Activated gamma-delta T cell (primary cell): ENCODE data around the gene KLHL29.

ENCODE experiments used
- DNase-seq: peaks from one replicate; lab custom pipeline; 2025; lab: John Stamatoyannopoulos, UW

Gene KLHL29

DNA sequence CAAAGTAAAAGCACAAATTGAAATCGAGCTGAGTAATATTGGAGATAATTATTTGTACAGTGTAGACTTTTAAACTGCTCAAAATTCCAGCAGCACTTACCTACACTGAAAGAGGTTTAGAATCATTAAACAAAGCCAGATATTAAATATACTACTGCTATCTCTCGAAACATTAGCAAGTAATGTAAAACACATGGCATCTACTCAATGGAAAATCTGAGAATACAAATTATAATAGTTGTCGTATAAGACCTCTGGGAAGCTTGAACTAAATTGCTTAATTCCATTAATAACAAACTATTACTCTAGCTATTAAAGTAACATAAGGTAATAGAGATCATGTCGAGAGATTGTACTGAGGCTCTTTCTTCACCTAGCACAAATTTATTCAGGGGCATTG lies 108.9 kb downstream of the KLHL29 start:
- DNase-seq = no peak

GRCh38 chr2:23494286-23494685 lies 109.3 kb downstream of the KLHL29 start:
- DNase-seq = no peak

DNA sequence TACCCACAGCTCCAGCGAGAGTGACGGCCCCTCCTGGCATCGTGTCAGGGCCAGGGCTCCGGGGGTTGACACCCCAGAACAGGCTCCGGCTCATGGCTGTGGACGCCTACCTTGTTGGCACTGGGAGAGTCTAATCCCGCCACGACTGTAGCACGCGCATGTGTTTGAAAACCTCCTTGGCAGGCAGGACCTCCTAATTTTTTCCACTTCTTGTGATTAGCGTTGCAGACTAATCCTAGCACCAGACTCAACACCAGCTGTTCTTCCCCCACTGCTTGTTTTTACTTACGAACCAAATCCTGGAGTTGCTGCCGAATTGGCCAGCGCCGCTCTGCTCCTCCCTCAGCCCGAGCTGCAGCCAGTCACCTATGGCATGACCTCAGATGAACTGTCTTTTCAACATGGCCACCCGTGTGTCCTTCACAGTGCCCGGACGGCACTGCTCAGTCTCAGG lies 110.7 kb downstream of the KLHL29 start:
- DNase-seq = no peak

DNA sequence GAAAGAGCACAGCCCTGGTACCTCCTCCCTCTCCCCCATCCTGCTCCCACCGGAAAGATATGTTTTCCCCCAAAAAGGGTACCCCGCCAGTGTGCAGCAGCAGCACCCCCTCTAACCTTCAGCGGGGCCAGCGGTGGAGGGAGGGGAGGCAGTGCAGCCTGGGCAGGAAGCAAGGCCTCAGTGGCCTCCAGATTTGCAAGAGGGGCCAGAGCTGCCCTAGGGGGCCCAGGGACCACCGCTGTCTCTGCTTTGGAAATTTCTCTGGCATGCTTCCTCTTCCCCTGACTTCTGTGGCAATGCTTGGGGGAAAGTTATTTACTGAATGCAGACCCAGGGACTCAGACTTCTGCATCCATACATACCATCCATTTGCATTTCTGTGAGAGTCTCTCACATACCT lies 111.5 kb downstream of the KLHL29 start:
- no peak for DNase-seq

DNA sequence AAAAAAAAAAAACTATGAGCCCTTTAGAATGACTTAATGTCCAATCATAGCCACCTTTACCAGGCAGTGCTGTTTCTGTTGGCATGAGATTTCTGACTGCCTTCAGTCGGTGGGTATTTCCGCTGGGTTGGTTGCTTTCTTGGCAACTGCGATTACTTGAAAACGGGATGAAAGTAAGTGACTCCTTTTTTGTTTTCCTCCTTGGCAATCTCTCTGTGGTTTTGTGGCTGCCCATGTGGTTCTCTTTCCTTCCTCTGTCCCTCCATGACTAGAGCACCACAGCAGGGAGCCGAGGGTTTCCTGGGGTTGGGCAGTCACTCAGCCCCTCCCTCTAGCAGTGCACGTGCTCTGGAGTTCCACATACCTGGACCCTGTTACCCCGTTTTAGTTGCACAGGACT lies 112.1 kb downstream of the KLHL29 start:
- DNase-seq = no peak

DNA sequence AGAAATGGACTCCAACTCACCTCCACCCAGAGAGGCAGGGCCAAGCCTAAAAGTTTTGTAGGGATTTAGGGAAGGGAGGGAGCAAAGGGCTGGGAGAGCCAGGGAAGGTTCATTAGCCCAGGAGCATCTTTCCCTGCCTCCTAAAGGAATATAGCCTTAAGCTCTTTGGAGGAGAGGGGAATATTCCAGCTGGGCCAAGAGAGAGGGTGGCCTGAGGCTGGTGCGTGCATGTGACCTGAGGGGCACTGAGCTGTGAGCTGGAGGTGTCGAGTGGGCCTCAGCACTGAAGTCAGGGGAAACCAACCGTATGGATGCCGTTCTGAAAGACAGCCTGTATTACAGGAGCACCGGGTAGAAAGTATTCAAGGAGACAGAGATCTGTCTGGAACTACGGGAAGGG lies 112.6 kb downstream of the KLHL29 start:
- no peak for DNase-seq

- DNase-seq = no peak
Observed at GRCh38 chr2:23498943-23499342, 114.0 kb downstream of the KLHL29 start.

DNA sequence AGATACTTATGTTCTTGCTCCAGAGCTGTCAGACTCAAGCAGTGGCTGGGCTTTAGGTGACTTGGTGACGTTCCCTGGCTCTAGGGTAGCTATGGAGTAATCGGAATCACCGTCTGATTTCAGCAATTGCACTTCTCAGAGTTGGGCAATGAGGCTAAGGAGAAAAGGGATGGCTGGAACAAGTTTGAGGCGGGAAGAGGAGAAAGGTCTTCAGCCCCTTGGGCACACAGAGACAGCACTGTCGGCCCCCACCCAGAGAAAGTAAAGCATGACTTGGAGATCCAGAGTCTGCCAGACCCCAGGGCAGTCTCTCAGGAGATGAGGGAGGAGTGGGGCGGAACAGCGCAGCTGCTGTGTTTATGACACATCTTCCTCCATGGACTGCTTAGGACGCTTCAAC lies 114.5 kb downstream of the KLHL29 start:
- no peak for DNase-seq

- DNase-seq = no peak
Observed at GRCh38 chr2:23500836-23501235, 115.9 kb downstream of the KLHL29 start.

DNA sequence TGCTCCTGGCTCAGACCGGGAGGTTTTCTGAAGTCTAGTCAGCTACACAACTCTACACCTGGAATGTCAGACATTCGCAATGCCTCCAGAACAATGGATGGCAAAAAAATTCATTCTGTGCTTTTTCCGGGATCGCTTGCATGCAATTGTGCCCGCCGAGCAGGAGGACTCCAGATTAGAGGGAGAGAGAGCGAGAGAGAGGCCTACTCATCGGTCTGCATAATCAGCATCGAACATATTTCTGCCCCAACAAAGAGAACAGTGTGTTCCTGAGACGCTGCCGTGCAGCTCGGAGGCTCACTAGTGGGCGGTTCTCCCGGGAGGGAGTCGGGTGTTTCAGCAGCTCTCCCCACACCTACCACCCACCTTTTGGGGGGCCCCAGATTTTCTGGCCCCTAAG lies 117.1 kb downstream of the KLHL29 start:
- no peak for DNase-seq

DNA sequence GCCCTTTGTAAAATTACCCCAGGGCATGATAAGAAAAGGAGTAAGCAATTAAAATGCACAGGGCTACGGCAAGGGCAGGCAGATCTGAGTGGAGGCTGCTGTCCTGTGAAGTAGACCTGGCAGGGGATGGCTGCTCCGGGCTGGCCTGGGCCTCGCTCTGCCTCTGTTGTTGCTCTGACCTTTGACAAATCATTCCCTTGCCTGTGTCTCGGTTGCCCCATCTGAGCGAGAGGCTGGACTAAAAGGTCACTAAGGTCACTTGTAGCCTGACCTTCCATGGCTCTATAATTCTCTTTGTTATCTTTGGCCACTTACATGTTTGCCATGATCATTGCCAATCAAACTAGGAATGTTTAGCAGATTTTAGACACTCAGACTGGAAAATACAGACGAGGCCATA lies 118.1 kb downstream of the KLHL29 start:
- no peak for DNase-seq

- DNase-seq = no peak
Observed at GRCh38 chr2:23503682-23504081, 118.7 kb downstream of the KLHL29 start.

DNA sequence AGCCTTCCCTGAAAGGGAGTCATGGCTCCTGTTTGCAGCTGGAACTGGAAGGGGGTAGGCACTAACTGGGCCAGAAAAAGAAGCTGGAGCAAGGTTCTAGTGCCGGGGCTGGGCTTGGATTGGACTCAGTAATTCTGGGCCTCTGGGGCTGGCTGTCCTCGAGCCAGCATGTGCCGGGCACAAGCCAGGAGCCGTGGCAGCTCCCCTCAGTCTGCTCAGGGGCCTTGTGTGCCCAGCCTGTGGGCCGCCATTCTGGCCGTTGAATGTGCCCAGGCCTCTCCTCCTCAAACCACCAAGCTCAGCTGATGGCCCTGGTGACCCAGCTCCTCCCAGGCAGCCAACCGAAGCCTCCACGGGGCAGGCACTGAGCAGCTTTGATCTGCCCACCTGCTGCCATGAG lies 119.6 kb downstream of the KLHL29 start:
- DNase-seq = no peak

GRCh38 chr2:23505218-23505983 lies 120.4 kb downstream of the KLHL29 start:
- no peak for DNase-seq

GRCh38 chr2:23505984-23506380 lies 121.0 kb downstream of the KLHL29 start:
- no peak for DNase-seq

GRCh38 chr2:23506531-23507266 lies 121.7 kb downstream of the KLHL29 start:
- no peak for DNase-seq

DNA sequence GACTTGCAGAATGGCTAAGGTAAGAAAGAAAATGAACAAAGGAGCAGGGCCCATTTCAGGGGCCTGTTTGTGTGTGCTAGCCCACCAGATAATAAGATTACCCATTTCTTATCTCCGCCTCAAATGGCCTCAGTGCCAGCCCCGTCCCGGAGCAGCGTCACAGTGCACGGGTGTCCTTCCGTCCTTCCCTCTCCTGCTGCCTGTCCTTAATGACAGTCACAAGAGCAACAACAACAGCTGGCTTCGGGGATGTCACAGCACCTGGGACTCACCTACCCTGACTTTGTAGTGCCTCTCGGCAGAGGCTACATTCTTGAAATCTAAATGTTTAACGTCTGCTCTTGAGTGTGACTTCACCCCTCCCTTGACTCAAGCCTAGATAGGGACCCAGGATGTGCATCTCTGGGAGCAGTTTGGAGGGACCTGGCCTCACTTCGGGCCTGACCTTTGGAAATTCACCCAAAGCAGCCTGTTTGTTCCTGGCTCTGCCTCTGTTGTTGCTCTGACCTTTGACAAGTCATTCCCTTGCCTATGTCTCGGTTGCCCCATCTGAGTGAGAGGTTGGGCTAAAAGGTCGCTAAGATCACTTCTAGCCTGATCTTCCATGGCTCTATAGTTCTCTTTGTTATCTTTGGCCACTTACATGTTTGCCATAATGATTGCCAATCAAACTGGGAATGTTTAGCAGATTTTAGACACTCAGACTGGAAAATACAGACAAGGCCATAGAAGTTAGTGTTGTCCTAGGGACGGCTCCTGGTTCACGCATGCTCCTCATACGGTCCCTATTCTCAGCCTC lies 122.5 kb downstream of the KLHL29 start:
- no peak for DNase-seq

GRCh38 chr2:23508066-23508390 lies 123.0 kb downstream of the KLHL29 start:
- DNase-seq = no peak

- DNase-seq = no peak
Observed at GRCh38 chr2:23509103-23509502, 124.1 kb downstream of the KLHL29 start.

GRCh38 chr2:23509596-23510292 lies 124.8 kb downstream of the KLHL29 start:
- DNase-seq = no peak

- DNase-seq = no peak
Observed at GRCh38 chr2:23510471-23510870, 125.5 kb downstream of the KLHL29 start.

- no peak for DNase-seq
Observed at GRCh38 chr2:23512778-23513177, 127.8 kb downstream of the KLHL29 start.
